HG02610 (cell line): ENCODE measurements around the gene NCOA1.
"Not testable (repeated sequence)": the region's sequence is repeated elsewhere in the genome, so short reads cannot be mapped to it uniquely, and the experiment has no call there.

Experiments used
- ATAC-seq: cut with Tn5 transposase; IDR thresholded peaks from one replicate; pipeline ENCODE4 v1.9.1; 2021; ENCODE audit warnings: mild to moderate bottlenecking, moderate library complexity; ENCODE audit not compliant: unreplicated experiment

The NCOA1 gene

DNA sequence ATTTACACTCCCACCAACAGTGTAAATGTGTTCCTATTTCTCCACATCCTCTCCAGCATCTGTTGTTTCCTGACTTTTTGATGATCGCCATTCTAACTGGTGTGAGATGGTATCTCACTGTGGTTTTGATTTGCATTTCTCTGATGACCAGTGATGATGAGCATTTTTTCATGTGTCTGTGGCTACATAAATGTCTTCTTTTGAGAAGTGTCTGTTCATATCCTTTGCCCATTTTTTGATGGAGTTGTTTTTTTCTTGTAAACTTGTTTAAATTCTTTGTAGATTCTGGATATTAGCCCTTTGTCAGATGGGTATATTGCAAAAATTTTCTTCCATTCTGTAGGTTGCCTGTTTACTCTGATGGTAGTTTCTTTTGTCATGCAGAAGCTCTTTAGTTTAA is 41.0 kb downstream of the NCOA1 start:
- not testable (repeated sequence) for ATAC-seq

DNA sequence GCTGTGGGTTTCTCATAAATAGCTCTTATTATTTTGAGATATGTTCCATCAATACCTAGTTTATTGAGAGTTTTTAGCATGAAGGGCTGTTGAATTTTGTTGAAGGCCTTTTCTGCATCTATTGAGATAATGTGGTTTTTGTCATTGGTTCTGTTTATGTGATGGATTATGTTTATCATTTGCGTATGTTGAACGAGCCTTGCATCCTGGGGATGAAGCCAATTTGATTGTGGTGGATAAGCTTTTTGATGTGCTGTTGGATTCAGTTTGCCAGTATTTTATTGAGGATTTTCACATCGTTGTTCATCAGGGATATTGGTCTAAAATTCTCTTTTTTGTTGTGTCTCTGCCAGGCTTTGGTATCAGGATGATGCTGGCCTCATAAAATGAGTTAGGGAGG is 42.5 kb downstream of the NCOA1 start:
- not testable (repeated sequence) for ATAC-seq

DNA sequence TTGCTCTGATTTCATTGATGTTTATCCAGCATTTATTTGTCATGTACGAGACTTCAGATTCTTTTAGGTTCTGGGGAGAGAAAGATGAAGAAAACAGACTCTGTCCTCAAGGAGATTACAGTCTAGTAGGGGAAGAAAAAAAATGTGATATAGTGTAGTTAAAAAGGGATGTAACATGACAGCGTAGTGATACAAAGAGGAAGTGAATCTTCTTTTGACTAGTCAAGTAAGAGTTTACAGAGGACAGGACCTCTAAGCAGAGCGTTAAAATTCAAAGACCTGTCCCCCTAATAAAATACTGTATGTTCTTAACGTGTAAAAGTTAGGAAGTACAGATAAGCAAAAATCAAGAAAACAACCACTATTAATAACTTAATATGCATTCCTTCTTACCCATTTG is 47.7 kb downstream of the NCOA1 start:
- ATAC-seq, result no peak

DNA sequence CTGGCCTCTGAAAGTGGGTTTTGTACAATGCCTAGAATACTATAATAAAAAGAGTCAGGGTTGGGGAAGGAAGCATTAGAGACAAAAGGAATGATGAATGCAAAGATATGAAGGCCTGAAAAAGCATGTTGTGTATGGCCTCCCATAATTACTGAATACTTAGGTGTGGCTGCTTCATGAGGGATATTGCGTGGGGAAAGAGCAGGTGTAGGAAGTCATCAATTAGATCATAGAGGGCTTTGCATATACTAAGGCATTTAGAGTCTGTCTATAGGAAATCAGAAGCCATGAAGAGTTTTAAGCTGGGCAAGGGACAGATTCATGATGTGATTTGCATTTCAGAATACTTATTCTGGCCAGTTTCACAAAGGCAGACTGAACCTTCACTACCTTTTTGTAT is 48.2 kb downstream of the NCOA1 start:
- no peak for ATAC-seq

DNA sequence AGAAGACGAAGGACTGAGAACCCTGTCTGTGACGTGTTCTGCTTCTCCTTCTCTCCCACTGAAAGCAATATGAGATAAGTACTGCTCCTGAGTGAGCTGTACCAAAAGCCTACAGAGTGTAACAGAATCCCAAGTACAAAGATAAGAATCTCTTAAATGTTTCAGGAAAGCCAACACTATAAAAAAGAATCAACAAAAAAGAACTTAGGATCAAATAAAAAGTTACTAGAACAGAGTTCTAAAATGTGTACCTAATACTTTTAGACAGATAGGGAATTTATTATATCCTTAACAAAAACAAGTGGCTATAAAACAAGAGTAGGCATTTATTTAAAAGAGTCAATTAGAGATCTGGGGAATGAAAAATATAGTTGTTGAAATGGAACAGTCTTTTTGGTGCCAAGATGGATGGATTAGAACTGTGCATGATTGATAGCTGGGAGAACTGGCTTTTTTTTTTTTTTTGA is 49.0 kb downstream of the NCOA1 start:
- ATAC-seq, result no peak

DNA sequence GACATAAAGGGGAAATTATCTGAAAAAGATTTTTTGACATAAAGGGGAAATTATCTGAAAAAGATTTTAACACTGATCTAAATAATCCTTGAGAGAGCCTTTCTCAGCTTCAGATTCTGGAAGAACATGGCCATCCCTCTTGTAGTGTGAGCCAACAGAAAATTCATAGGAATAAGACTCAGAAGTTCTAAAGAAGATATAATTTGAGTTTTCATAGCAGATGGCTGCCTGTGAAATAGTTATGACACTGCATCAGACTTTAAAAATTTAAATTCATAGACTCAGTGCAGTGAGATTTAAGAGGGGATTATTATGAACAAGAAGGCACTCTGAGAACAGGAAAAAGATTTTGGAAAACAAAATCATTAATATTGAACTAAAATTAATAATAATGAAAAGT is 50.6 kb downstream of the NCOA1 start:
- ATAC-seq, result no peak

DNA sequence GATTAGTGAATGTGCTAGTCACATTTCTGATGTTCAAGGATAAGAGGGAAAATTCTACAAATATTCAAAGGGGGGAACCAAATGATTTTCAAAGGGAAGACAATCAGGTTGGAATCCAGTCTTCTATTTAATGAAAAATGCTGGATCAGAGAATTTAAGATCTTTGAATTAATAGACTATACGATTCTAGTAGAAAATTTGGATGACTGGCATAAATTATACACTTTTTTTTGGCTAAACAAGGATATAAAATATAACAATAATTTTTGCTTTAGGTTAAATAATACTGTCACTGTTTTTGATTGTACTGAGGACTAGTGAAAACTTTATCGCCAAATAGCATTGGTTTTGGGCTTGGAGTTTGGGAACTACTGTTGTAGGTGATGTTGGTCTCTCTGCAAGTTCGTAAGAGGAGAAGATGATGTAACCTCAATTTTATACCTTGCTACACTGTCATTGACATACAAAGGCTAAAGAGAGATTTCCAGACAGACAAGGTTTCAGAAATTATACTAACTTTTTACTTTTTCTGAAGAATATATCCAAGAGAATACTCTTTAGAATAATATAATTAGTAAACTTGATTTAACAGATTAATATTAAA is 51.3 kb downstream of the NCOA1 start:
- ATAC-seq, result no peak

DNA sequence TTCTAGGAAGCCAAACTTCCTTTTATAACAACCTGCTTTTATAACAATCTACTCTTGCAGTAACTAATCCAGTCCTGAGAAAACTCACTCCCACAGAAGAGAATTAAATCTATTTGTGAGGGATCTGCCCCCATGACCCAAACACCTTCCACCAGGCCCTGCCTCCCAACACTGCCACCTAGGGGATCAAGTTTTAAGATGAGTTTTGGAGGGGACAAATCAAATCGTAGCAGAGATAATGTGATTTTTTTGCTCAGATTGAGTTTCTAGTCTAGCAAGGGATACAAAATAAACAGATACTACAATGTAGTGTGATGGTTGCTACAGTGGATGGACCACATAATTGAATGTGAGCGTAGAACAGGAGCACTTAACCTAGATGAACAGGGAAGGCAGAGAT is 52.2 kb downstream of the NCOA1 start:
- ATAC-seq, result no peak

DNA sequence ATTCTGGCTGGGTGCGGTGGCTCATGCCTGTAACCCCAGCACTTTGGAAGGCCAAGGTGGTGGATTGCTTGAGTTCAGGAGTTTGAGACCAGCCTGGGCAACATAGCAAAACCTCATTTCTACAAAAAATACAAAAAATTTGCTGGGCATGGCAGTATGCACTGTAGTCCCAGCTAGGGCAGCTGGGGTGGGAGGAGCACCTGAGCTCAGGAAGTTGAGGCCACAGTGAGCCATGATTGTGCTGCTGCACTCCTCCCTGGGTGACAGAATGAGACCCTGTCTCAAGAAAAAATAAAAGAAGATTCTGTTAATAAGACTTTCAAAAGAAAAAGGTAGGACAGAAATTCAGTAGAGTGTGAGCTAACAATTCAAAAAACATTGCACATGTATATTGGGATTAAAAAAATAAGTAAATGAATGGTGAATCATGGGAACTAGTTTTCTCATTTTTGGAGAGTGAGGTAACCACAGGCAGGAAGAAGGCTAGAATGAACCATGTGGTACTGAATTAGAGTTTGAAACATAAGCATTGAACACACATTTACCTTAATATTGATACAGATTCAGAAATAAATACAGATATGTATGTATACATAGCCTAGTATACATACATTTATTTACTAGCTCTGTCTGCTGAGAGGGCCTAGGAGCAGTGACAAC is 53.5 kb downstream of the NCOA1 start:
- no peak for ATAC-seq

DNA sequence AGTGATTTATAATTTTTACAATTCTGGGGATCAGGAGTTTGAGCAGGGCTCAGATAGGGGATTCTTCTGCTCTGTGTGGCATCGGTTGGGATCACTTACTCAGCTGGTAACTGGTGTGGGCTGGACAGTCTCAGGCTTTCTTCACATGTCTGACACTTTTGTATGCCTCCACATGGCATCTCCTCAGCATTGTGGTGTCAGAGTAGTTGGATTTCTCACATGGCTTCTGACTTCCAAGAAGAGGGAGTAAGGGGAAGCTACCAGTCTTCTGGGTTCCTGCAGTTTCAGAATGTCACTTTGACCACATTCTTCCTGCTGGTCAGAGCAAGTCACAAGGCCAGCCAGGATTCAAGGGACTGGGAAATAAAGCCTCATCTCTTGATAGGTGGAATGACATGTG is 55.6 kb downstream of the NCOA1 start:
- ATAC-seq, result no peak

DNA sequence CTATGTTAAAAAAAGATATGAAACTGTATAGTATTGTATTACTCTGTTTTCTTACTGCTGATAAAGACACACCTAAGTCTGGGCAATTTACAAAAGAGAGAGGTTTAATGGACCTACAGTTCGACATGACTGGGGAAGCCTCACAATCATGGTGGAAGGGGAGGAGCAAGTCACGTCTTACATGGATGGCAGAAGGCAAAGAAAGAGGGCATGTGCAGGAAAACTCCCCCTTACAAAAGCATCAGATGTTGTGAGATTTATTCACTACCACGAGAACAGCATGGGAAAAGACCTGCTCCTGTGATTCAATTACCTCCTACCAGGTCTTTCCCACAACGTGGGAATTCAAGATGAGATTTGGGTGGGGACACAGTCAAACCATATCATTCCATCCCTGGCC is 57.0 kb downstream of the NCOA1 start:
- no peak for ATAC-seq

DNA sequence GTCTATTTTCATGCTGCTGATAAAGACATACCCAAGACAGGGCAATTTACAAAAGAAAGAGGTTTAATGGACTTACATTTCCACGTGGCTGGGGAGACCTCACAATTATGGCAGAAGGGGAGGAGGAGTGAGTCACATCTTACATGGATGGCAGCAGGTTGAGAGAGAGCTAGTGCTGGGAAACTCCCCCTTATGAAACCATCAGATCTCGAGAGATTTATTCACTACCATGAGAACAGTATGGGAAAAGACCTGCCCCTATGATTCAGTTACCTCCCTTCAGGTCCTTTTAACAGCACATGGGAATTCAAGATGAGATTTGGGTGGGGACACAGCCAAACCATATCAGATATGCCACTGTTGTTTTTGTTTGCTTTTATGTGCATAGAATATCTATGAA is 59.2 kb downstream of the NCOA1 start:
- ATAC-seq, result not testable (repeated sequence)

DNA sequence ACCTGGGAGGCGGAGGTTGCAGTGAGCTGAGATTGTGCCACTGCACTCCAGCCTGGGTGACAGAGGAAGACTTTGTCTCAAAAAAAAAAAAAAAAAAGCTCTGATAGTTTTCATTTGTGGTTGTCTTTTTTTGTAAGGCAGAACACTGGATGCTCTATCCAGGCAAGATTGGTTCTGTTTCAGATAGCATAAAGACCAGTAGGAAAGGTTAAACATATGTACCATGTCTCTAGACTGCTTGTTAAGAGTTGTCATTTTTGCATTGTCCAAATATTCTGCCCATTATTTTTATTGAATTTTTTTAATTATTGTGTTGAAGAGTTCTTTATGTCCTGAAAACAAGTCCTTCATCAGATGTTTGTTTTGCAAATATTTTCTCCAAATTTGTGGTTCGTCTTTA is 60.0 kb downstream of the NCOA1 start:
- ATAC-seq, result no peak

DNA sequence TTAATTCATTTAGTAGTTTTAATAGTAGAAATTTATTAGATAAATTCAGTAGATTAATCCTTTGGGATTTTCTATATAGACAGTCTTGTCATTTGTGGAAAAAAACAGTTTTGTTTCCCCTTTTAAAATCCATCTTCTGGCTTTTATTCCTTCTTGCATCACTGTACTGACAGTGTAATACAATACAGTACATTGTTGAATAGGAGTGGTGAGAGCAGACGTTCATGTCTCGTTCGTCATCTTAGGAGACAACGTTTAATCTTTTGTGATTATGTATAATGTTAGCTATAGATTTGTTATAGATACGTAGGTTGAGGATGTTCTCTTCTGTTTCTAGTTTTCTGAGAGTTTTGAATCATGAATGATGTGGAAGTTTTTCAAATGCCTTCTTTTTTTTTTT is 61.8 kb downstream of the NCOA1 start:
- ATAC-seq, result no peak

DNA sequence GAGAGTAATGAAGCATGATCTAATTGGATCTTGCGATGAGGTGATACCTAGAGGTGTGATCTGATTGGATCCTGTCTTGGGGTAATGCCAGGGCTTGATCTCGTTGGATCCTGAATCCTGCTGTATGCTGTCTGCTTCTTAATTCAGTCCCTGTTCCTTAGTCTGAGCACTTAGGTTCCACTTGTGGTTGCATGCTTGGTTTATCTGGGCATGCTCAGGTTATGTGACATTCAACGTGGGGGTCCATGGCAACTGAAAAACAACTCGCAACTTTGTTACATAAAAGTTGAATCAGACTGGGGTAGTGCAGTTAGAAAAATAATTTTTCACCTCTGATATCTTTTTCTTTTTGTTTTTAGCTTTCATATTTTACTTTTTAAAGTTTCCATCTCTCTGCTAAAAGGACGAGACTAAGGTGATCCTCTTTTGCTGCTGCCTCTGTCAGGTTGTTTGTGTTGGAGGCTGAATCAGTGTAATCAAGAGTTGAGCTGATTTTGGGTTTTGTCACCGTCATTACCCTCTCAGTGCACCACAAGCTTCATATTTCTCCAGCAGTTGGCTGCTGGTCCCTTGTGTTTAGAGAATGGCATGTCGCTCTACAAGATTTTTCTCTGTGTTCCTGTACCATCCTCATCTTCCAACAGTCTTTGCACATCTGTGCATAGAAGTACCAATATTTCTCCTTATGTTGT is 67.9 kb downstream of the NCOA1 start:
- no peak for ATAC-seq

DNA sequence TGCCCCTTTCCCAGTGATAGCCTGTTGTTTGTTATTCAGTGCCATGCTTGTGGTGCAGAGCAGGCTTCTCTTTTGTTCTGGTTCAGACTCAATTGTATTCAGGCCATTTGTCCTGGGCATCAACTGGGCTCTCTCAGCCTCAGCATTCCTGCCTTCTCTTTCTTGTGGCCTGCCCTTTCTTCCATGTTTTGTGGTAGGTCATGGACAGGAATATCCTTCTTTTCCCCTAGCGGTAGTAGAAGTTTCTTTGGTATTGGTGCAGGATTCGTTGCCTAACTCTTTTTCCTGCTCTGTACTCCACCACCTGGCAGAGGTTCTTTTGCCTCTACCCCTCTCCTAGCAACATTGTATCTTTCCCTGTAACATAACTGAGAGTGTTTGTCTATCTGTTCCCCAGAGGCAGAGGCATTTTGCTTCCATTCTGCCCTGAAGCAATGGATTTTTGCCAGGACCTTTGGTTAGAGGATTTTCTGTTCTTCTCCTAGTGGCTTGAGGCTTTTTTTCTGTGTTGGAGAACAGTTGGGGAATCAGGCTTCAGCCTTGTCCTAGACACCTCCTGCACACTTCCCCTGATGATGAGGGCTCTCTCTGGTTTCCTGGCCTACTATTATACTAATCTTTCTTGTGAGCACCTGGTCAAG is 68.5 kb downstream of the NCOA1 start:
- ATAC-seq, result no peak

DNA sequence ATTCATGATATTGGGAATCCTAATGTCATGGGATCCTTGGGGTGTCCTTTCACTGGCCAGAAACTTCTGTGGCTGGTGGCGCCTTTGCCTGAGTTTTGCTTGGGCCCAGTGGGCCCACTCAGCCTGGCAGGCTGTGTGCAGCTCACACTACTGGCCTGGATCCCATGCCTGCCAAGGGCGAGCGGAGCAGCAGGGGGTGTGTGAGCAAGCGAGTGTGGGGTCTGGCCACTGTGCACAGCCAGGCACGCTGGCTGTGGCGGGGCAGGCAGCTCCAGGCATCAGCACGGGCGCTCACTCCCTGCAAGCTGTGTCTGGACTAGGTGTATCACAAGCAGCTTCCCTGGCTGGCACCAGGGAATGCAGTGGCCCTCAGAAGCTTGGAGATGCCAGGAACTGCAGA is 74.5 kb downstream of the NCOA1 start:
- ATAC-seq, result no peak

DNA sequence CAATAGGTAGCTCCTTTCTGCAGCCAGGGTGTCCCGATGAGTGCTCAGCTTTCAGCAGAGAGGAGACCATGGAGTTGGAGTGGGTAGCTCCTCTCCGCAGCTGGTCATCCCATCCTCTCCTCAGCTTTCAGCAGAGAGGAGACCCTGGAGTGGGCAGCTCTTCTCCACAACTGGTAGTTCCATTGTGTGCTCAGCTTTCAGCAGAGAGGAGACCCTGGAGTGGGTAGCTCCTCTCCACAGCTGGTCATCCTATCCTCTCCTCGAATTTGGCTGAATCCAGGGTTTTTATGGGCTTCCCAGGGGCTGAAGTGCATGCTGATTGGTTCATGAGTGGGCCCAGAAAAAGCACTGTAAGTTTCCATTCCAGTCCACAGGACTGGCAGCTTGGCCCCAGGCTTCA is 75.2 kb downstream of the NCOA1 start:
- no peak for ATAC-seq

DNA sequence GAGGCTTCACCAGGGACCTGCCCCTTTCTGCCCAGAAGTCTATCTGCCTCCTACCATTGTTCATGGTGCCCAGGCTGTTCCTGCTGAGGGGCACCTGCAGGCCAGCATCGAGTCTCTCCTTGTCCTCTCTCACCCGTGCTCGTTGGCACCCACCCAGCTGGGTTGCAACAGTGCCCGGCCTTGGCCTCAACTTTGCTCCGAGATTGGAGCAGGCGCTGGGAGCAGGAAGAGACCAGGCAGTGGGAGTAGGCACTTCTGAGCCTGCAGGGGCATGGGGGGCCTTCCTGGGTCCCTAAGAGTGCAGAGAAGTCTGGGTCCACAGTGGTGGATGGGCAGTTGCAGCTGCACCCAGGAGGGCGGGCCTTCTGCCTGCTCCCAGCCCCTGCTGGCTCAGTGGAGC is 75.6 kb downstream of the NCOA1 start:
- ATAC-seq, result no peak

DNA sequence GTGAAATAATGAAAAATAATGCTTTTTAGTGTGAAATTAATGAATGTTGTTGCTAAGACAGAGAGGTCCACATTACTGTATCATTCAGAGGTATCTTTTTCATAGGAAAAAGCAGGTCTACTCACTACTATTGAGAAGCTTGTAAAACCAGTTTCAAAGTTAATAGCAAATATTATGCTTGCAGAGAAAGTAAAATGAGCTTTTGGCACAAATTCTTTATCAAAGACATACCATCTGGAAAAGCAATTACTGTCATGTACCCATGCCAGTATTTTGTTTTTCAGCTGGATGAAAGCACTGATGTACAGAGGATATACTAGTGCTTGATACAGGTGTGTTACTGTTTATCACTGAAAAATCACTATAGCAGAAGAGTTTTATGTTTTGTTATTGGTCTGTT is 77.5 kb downstream of the NCOA1 start:
- ATAC-seq, result no peak

DNA sequence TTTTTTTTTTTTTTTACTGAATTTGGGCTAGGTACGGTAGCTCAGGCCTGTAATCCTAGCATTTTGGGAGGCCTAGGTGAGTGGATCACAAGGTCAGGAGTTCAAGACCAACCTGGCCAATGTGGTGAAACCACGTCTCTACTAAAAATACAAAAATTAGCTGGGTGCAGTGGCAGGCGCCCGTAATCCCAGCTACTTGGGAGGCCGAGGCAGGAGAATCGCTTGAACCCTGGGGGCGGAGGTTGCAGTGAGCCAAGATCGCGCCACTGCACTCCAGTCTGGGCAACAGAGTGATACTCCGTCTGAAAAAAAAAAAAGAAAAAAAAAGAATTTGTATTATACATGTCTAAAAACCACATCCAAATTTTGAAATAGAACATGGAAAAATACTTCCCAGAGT is 78.5 kb downstream of the NCOA1 start:
- not testable (repeated sequence) for ATAC-seq

DNA sequence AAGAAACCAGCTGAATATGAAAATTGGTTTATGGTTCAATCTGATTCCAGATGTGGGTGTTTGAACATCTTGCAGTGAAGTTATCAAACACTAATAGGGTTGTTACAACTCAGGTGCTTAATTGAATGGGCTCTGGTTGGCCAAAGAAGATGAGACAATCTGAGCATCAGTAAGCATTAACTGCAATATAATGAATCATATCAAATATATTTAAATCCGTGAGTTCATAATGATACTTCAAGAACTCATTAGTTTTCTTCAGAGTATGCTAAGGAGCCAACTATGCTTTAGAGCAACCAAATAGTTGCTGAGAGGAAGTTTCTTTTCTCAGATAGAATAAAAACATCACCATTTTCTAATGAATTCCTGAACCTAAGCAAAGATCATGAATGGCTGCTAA is 79.2 kb downstream of the NCOA1 start:
- ATAC-seq, result no peak
